Hematopoietic multipotent progenitor cell treated with erythropoietin and hydrocortisone succinate and interleukin-3 and kit ligand, for 17 days (in vitro differentiated cells): ENCODE results near the gene HNRNPH1.

Experiments used
- DNase-seq: peaks from one replicate; pipeline ENCODE4 v3.0.0-alpha.2; 2015; ENCODE audit warnings: low spot score

HNRNPH1 gene

DNA sequence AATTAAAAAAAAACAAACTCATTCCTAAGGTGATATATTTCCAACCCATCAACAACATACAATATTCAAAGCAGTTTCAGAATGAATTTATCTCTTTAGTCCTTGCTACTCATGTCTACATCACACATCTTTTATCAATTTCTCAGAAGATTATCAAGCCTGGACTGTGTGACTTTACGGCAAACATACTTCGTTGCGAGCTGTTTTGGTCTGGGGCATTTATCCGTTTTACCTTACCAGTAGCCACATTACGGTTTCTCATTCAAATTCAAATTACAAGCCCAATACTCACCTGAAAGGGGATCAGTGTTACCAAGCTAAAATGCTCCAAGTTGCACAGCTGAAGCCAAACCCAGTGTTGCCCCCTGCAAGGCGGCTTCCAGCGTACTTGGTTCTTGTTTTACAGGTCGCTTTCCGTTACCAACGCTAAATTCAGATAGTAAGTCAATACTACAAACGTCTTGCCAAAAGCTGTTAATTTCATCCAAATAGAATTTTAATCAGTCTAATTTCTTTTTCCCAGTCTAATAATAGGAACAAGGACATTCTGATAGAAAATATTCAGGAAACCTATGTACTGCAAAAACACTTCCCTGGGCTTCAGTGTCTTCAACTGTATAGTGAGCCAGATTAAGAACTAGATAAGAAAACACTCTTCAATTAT lies 1.8 kb downstream of the HNRNPH1 start:
- peak; percentile 60 for DNase-seq

DNA sequence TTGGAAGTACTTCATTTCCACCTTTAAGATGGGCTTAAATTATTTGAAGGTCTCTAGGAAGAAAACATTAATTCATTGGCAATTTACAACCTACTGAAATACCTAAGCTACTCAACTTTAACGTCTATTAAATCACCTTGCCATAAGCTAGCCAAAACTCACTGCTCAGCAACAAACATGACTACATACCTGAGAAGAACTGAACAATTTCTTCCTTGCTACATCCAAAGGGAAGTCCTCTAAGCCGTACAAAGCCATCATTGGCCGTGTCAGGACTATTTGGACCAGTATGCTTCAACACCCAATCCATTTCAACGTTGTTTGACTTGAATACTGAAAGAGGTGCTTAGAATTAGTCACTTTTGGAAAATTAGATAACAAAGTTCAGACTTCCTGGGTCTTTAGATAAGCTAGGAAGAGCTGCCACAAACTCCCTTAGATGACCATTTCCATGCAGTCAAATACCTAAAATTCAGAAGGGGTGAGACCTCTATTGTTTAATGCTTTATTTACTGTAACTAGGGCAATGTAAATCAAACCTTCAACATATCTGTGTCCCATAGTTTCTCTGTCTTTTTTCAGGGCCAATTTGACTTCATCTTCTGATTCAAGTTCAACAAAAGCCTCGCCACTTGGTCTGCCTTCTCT lies 2.6 kb downstream of the HNRNPH1 start:
- peak; percentile 73 for DNase-seq

DNA sequence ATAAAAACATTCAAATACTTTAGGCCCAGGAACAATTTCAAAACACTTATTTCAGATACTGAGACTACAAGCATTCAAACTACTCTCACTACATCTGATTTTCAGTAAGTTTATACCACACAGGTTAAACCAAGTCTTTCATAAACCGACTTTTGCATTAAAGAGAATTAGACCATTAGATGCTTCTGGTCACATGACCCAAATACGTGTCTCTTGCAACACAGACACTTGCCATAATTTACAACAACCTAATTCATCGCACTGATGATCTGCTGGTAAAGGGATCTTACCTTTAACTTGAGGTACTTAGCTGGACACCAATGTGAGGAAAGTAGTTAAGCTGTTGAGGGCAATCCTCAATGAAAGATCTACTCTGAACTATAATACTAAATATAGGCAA lies 3.2 kb downstream of the HNRNPH1 start:
- DNase-seq: peak; percentile 55

DNA sequence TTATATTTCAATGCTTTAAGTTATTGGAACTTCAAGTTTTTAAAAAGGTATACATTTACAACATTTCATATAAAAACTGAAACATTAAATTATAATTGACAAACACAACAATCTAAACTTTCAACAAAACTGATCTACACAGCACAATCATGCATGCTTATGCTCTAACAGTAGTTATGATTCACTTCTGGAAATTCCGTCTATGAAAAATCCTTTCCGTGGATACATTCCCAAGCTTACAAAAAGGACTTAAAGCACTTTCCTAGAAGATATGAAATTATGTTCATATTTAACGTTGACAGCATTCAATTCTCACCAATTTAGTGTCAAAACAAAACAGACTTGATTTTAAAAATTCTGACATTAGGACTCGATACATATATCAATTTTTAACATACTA lies 3.7 kb downstream of the HNRNPH1 start:
- DNase-seq: peak; percentile 32

DNA sequence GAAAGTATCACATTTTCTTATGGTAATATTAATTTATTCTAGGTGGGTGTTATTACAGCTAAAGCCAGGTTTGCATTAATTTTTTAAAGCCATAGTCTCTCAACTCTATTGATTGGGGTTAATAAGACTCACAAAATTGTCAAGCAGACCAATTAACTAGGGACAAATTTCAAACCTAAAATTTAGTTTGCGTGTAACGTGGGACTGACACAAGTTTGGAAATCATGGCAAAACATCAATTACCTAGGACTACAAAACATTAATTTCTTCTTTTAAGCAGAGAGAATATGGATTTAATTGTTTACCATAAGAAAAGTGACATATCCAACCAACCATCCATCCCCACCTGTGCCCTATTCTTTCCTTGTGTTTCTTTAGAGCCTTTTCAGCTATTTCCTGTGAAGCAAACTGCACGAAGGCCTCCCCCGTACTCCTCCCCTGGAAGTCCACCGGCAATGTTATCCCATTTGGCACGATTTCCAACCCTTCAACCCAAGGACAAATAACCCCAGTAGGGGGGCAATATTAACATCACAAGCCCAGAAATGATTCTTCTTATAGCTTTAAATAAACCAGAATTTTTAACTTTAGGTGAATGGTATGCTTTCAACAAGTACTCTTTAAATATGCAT lies 4.4 kb downstream of the HNRNPH1 start:
- no peak for DNase-seq

DNA sequence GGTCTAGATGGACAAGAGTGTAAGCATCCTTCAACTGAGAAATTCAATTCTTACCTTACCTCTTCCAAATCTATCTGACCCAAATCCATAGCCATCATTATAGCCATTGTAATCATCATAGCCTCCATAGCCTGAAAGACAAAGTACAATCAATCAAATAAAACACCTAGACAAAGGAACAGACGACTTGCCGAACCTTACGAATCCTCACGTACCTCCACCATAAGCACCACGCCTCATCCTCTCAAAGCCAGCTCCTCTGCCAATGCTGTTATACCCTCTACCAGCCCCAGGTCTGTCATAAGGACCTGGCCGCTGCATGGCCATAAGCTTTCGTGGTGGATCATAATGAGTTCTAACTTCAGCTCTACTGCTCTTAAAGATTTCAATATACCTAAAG lies 5.5 kb downstream of the HNRNPH1 start:
- no peak for DNase-seq

DNA sequence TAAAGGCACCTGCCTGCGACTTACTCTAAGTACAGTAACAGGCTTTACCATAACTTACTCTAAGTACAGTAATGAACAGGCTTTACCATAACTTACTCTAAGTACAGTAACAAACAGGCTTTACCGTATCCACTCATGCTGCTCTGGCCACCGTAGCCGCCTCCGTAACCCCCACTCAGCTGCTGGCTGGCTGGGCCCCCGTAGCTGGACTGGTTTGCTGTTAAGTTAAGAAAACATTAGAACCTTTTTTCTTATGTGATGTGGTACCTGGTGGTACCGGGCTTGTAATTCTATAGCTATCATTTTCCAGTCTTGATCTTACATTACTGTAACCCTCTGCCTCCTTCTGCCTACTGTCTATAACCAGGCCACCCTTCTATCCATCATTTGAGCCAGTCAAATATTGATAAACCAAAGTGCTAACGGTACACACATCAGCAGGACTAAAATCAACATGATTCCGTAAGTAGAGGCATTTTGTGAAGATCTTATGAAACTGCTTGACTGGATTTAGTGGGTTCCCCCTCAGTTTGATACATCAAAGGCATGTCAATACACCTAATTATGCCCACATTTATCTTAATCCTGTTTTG lies 7.4 kb downstream of the HNRNPH1 start:
- no peak for DNase-seq

DNA sequence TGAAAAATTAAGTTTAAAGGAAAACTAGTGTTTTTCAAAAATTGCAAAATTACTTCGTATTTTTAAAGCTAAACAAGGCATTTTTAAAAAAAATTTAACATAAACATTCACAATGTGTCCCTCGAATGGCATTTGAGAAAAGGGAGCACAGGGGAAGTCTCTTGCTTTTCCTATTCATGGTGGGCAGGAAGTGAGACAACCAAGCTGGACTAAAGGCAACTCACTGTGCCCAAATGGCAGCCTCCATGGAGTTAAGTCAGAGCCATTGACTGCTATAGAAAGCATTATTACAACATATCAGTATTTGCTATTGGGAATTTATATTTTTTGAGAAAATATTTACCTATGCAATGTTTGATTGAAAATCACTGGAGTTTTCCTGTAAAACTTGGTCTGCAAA lies 8.3 kb downstream of the HNRNPH1 start:
- DNase-seq: no peak

DNA sequence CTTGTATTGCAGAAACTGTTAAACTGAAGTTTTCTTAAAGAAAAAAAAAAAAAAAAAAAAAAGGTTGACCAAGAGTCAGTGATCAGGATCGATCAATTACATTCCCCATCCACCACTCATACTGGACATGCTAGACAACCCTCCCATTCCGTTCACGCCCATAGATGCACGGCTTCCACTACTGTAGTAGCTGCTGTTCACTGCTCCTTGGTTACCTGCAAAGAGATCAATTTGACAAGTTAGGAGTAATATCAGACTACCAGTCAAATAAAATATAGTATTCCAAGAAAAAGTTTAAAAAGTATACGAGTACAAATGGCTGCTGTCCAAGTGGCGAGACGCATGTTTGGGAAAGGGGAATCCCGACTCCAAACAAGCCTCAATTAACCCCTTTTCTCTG lies 8.7 kb downstream of the HNRNPH1 start:
- DNase-seq: no peak

DNA sequence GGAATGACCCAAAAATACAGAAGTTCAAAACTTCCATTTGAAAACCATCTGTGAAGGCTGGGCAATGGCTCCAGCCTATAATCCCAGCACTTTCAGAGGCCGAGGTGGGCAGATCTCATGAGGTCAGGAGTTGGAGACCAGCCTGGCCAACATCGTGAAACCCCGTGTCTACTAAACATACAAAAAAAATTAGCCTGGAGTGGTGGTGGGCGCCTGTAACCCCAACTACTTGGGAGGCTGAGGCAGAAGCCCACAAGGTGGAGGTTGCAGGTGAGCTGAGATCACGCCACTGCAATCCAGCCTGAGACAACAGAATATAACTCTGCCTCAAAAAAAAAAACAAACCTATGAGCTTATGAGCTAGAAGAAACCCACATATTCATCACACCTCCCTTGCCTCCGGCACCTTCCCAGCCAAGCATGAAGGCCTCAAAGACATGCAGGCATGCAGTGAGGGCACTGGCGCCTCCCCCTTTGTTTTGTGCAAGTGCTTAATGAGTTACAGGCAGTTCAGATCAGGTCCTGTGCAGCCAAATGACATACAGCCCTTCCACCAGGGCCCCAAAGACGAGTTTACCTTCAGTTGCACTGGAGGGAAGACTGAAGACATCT lies 9.9 kb downstream of the HNRNPH1 start:
- no peak for DNase-seq

DNA sequence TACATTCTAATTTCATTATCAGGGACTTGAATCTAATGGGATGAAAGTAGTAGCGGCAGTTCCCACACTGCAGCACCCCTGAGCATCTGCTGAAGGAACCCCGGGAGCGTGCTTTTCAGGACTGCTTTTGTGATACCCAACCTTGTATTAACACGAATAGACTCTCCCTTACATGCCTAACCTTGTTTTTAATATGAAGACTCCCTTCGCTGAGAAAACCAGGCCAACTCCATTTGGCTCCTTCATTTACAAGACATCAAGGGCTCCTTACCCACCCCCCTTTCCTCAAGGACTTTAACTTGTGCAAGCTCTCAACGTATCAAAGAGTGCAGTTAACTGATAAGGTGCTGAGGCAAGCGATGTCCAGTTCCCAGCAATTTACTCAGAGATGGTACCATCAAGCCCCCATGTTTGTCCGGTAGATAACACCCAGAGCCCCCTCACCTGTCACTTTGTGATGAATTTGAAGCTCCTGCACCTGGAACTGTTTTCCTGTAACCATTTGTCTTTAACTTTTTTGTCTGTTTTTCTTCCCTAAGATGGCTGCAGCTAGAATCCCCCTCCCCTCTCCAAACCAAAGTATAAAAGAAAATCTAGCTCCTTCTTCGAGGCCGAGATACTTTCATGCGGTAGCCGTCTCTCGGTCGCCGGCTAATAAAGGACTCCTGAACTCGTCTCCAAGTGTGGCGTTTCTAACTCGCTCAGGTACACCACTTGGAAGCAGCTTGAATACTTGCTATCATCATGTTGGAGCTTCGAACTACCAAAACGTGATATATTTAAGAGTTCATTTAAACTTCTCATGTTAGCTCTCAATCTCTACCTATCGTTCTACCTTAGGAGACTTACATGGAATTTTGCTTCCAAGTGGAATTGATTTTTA lies 10.7 kb downstream of the HNRNPH1 start:
- DNase-seq: no peak

DNA sequence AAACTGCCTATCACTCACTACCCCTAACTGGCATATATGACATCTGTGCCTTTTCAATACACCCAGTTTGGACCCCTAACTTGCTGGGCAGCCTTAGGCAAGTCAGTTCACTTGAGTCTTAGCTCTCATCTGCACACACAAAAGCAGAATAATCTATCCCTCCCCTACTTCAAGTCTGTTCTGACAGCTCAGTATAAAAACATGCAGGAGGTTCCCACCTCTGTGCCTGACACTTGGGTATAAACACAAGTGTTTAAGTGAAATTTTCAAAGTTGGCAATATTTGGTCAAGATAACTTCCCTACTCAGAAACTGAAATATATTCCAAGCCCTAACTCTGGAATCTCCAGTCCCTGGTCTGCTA lies 12.6 kb downstream of the HNRNPH1 start:
- DNase-seq: no peak

DNA sequence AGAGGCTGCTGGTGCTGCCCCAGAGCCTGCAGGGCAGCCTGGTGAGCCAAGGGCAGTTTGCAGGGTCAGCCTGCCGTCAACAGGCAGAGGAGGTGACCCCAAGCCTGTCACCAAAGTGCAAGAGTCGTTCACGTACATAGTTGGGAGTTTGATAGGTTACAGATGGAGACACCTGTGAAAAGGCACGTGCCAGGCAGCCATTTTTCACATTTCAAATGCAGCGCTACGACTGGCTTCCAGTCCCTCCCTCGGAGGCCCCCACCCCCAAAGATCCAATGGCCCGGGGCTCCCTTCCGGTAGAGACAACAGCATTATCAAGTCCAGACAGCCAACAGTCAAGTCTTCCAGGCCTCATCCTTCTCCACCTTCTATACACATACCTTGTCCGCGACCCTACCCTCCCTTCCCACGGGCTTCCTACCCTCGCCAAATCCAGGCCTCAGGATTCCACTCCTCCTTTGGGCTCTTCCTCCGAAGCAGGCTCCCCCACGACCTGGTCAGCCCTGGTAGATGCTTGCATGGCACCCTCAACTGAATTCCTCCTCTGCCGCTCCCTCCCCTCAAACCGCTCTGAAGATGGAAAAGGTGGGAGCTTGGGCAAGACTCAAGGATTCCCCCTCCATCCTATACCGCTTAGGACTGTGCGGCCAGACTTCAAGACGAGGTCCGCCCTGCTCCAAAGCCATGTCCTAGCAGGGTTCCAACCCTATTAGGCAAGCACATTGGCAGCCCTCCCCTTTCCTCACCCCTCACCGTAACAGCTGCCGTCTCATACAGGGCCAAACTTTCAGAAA lies 13.2 kb downstream of the HNRNPH1 start:
- no peak for DNase-seq

DNA sequence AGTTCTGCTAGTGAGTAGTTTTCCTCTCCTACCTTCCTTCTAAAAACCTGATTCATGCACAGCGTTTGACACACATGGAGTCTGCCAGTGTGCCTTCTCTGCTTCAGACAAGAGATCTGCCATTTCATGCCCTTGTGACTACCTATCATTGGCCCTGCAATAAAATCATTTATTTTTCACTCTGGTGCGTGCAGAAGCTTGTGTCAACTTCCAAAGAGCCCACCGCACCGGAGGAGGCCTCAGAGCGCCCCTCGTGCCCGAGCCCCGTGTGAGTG lies 13.7 kb downstream of the HNRNPH1 start:
- DNase-seq: no peak

DNA sequence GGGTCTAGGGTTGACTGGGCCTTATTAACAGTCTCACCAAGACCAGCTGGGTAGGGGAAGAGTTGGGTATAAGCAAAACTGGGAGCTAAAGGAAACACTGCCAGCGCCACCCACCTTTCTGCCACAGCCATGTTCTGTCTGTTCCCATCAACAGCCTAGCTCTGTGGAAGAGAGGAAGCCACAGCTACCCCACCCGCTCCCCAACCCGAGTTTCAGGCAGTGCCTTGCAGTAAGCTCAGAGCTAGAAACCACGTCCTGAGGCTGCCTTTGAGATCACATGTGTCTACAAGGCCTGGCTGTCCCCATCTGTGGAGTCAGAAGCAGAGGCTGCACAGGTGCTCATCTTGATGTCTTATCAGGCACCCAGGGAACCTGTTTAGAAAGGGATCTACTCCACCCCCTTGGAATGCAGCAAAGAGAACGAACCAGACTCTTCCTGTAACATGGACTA lies 15.3 kb downstream of the HNRNPH1 start:
- DNase-seq: no peak

DNA sequence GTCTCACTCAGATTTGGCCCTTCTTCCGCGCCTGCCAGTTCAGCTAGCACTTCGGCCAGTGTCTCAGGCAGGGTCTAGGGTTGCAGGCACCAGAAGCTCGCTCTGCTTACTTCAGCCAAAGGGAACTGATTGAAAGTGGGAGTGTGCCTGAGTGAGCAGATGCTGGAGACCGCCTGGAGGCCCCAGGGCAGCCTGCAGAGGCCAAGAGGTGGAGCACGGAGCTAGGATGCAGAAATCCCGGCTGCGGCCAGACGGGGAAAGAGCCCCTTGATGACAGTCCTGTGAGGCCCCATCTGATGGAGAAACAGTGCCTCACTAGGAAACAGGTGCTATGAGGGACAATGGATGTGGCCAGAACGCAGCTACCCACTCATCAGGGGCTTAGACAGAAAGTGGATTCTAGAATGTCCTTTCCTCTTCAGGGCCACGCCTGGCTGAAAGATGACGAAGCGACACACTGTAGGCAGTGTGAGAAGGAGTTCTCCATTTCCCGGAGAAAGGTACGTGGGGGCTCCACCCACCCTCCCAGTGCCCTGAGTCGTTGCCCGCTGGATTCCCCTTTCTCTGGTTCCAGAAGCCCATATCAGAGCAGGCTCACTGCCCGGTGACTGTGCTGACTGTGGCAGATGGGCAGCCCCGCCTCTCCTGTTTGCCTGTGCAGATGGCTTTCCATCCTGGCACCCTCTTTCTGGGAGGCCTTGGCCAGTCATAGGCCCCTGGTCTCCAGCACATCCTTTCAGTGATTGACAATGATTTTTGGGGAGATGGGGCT lies 16.1 kb downstream of the HNRNPH1 start:
- DNase-seq: no peak

DNA sequence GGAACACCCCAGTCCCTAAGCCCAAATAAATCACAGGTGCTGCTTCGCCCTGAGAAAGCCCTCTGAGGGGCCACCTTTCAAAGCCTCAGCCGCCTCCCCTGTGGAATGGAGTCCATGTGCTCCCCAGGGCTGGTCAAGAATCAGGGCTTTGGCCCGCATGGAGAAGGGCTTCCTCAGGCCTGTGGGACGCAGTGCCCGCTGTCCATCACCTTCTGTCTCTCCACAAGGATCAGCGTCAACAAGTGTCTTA lies 16.6 kb downstream of the HNRNPH1 start:
- no peak for DNase-seq

DNA sequence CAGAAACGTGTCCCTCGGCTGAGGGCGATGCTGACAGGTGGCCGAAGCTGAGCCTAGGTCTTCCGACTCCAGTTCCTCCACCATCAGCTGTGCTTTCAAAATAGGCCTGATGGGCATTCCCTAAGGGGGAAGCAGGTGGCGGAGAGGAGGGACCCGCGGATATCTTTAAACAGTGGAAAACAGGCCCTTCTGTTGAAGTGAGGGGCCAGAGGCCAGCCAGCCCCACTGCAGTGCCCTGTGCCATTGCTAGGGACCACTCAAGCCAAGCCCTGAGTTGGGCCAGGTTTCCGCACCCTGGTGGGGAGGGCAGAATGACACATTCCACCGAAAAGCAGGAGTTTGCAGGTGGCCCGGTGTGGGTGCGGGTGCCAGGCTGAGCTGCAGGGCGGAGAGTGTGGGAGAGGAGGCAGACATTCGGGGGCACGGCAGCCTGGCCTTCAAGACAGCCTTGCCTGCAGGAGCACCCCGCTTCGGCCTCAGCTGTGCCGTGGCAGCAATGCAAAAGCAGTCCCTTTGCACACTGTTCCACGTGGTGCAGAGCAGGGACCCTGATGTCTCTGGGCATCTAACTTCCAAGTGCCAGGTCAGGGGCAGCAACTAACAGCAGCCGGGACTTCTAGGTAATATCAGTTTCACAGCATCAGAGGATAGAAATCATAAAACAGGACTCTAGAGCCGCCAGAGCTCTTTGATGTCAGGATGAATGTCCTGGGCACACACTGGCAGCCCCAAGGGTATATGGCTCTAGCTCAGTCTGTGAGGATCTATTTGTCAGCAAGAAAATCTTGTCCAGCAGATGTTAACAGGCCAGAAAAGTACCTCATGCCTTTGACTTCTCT lies 17.2 kb downstream of the HNRNPH1 start:
- no peak for DNase-seq

DNA sequence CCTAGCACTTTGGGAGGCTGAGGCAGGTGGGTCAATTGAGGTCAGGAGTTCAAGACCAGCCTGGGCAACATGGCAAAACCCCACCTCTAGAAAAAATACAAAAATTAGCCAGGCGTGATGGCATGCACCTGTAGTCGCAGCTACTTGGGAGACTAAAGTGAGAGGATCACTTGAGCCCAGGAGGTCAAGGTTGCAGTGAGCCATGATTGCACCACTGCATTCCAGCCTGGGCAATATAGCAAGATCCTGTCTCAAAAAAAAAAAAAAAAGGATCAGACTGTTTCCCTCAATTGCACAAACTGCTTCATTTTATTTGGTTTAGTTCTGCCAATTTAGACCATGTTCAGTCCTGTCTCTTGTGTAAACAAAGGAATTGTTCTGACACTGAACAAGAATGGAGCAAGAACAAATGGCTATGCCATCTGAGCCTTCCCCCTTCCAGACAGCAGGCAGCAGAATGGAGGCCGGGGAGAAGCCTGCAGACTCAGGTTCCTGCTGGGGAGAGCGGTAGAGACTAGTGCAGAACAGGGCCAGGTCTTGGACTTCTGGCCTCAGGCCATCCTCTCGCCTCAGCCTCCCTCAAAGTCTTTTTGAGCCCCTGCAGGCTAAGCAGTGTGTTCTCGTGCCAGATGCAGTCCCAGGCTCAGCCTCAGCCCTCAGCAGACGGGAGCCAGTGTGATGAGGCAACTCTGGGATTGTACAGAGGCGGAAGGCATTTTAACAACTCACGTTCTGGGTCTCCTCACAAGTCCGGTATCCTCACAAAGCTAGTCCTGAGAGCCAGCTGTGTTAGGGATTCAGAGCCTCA lies 18.2 kb downstream of the HNRNPH1 start:
- no peak for DNase-seq
